PC-9 (cell line): ENCODE measurements around the gene MKS1. TPM values are rescaled to one million over a fixed set of nuclear protein-coding genes. Genes with fewer than 3 reads are reported as not detected.
A peak's percentile ranks its signal among the peaks of the same experiment; 100 is the strongest.

Source experiments
- BruUV-seq: library from RNA; stranded (reverse); fragments of 400-500 nt; replicated peaks from 2 replicates; lab custom pipeline; 2021; lab: Mats Ljungman, UMichigan
- CTCF ChIA-PET: fragments of 300-600 bp; sonication (Branson Sonifier 250); formaldehyde crosslinking; loops from one replicate; lab custom pipeline; 2022; ENCODE audit warnings: antibody characterized with exemption; lab: Charles Lee
- POLR2A ChIA-PET: fragments of 300-600 bp; sonication (Branson Sonifier 250); formaldehyde crosslinking; loops from one replicate; lab custom pipeline; 2022; ENCODE audit warnings: antibody characterized with exemption; ENCODE audit not compliant: unreplicated experiment; lab: Charles Lee
- DNase-seq, 2 experiments: peaks; one replicate each; pipeline versions ENCODE4 v3.0.0 to v3.0.0-alpha.2; 2015 to 2022; ENCODE audit warnings: mixed read lengths in 1 of 2
- H2AFZ ChIP-seq: fragments of 200-600 bp; sonication (generic); 2 replicates; pipeline ENCODE4 v1.8.1; 2017; ENCODE audit warnings: antibody characterized with exemption
- H3F3A ChIP-seq: fragments of 200-600 bp; sonication (generic); 2 replicates; pipeline ENCODE4 v1.8.1; 2017; ENCODE audit warnings: antibody characterized with exemption, mild to moderate bottlenecking, low read depth; ENCODE audit not compliant: insufficient read depth
- H3K27ac ChIP-seq: fragments of 200-600 bp; sonication (generic); 2 replicates; pipeline ENCODE4 v1.6.1; 2016; ENCODE audit warnings: mixed run types
- H3K27me3 ChIP-seq: fragments of 200-600 bp; sonication (generic); 2 replicates; pipeline ENCODE4 v1.6.1; 2016; ENCODE audit warnings: low read depth, mixed run types; ENCODE audit not compliant: insufficient read depth
- H3K36me3 ChIP-seq: fragments of 200-600 bp; sonication (generic); 2 replicates; pipeline ENCODE4 v1.6.1; 2016; ENCODE audit warnings: low read depth, mixed run types
- H3K4me1 ChIP-seq: fragments of 200-600 bp; sonication (generic); replicated peaks from 2 replicates; pipeline ENCODE4 v1.6.1; 2016; ENCODE audit warnings: mixed run types; ENCODE audit not compliant: insufficient read depth
- H3K4me2 ChIP-seq: fragments of 200-600 bp; sonication (generic); 2 replicates; pipeline ENCODE4 v1.6.1; 2017; ENCODE audit warnings: mixed run types
- H3K4me3 ChIP-seq: fragments of 200-600 bp; sonication (generic); 2 replicates; pipeline ENCODE4 v1.6.1; 2016; ENCODE audit warnings: mixed run types
- H3K79me2 ChIP-seq: fragments of 200-600 bp; sonication (generic); 2 replicates; pipeline ENCODE4 v1.6.1; 2017; ENCODE audit warnings: low read depth, mixed run types
- H3K9me2 ChIP-seq: fragments of 200-600 bp; sonication (generic); 2 replicates; pipeline ENCODE4 v1.8.1; 2017; ENCODE audit warnings: mild to moderate bottlenecking; ENCODE audit not compliant: insufficient read depth
- H3K9me3 ChIP-seq: fragments of 200-600 bp; sonication (generic); 2 replicates; pipeline ENCODE4 v1.8.1; 2016; ENCODE audit warnings: low read depth; ENCODE audit not compliant: insufficient read depth
- H4K20me1 ChIP-seq: fragments of 200-600 bp; sonication (generic); 2 replicates; pipeline ENCODE4 v1.8.1; 2017; ENCODE audit not compliant: insufficient read depth
- EZH2 ChIP-seq: fragments of 200-600 bp; sonication (generic); IDR thresholded peaks from 2 replicates; pipeline ENCODE4 v1.8.0; 2017; ENCODE audit warnings: antibody characterized with exemption, low read depth
- intact Hi-C: fragments of 100-400 bp; cut with micrococcal nuclease; formaldehyde crosslinking; loops from one replicate; pipeline ENCODE4 v1.10.0; 2022; ENCODE audit not compliant: unreplicated experiment
- total RNA-seq: library from RNA; stranded (reverse); gene quantifications from 2 replicates; pipeline ENCODE4 v1.2.3, GENCODE V29; 2021
- TF ChIP-seq, protein P1 (sequence below): fragments of 200-600 bp; sonication (generic); conservative IDR thresholded peaks from 2 replicates; pipeline ENCODE4 v1.6.1; 2017; ENCODE audit warnings: mixed run types, antibody characterized with exemption, mild to moderate bottlenecking, moderate library complexity

MKS1 gene
- total RNA-seq, 1 experiment from 2014 or later = 28.6 TPM

DNA sequence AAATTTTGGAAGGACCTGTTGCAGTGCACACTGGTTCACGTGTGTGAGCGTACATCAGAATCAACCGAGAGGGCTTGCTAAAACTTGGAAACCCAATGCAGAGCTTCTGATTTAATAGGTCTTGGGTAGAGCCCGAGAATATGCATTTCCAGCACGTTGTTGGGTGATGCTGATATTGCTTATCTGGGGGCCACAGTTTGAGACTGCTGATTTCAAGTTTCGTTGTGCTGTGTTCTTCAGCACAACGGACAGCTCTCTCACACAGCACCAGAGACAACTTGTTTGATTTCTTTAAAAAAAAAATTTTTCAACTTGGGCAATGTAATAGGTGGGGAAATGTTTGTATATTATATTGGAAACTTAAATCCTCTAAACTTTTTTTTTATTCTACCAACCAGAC lies 42.9 kb downstream of the MKS1 start:
- H3K4me3 ChIP-seq = no peak overlapping the region
- intact Hi-C loops = no loop called here
- no peaks in the 10 kb centered on the region for H4K20me1 ChIP-seq
- no peaks in the 10 kb centered on the region for H3K9me2 ChIP-seq
- no peaks in the 10 kb centered on the region for H3K9me3 ChIP-seq
- H3K27me3 ChIP-seq = peaks cover 80% of the 10 kb centered on the region
- no peaks in the 10 kb centered on the region for H3K79me2 ChIP-seq
- H3K4me1 ChIP-seq = no peaks in the 10 kb centered on the region
- H3K4me2 ChIP-seq = no peak overlapping the region
- POLR2A ChIA-PET = no interaction called here
- no peak overlapping the region for H2AFZ ChIP-seq
- no peaks in the 10 kb centered on the region for H3F3A ChIP-seq
- DNase-seq = peak in 1 of 2 experiments; percentile 23
- H3K27ac ChIP-seq = no peak overlapping the region
- no TSS peak for BruUV-seq
- CTCF ChIA-PET = no interaction called here
- no peak for TF ChIP-seq EZH2
- H3K36me3 ChIP-seq = no peaks in the 10 kb centered on the region

- H3K36me3 ChIP-seq = no peaks in the 10 kb centered on the region
- H3K79me2 ChIP-seq = no peaks in the 10 kb centered on the region
- POLR2A ChIA-PET = no interaction called here
- H3K27ac ChIP-seq = no peak overlapping the region
- H3K9me2 ChIP-seq = no peaks in the 10 kb centered on the region
- intact Hi-C loops = no loop called here
- H3K4me3 ChIP-seq = no peak overlapping the region
- no peak for DNase-seq
- CTCF ChIA-PET = no interaction called here
- H3K27me3 ChIP-seq = peaks cover 79% of the 10 kb centered on the region
- no peaks in the 10 kb centered on the region for H3F3A ChIP-seq
- BruUV-seq = no TSS peak
- no peak overlapping the region for H2AFZ ChIP-seq
- no peak overlapping the region for H3K4me2 ChIP-seq
- H4K20me1 ChIP-seq = no peaks in the 10 kb centered on the region
- no peaks in the 10 kb centered on the region for H3K4me1 ChIP-seq
- H3K9me3 ChIP-seq = no peaks in the 10 kb centered on the region
- TF ChIP-seq EZH2 = no peak
- TF ChIP-seq, protein P1, sequence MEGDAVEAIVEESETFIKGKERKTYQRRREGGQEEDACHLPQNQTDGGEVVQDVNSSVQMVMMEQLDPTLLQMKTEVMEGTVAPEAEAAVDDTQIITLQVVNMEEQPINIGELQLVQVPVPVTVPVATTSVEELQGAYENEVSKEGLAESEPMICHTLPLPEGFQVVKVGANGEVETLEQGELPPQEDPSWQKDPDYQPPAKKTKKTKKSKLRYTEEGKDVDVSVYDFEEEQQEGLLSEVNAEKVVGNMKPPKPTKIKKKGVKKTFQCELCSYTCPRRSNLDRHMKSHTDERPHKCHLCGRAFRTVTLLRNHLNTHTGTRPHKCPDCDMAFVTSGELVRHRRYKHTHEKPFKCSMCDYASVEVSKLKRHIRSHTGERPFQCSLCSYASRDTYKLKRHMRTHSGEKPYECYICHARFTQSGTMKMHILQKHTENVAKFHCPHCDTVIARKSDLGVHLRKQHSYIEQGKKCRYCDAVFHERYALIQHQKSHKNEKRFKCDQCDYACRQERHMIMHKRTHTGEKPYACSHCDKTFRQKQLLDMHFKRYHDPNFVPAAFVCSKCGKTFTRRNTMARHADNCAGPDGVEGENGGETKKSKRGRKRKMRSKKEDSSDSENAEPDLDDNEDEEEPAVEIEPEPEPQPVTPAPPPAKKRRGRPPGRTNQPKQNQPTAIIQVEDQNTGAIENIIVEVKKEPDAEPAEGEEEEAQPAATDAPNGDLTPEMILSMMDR = no peak
Observed at GRCh38 chr17:58174871-58175270, 44.2 kb downstream of the MKS1 start.

DNA sequence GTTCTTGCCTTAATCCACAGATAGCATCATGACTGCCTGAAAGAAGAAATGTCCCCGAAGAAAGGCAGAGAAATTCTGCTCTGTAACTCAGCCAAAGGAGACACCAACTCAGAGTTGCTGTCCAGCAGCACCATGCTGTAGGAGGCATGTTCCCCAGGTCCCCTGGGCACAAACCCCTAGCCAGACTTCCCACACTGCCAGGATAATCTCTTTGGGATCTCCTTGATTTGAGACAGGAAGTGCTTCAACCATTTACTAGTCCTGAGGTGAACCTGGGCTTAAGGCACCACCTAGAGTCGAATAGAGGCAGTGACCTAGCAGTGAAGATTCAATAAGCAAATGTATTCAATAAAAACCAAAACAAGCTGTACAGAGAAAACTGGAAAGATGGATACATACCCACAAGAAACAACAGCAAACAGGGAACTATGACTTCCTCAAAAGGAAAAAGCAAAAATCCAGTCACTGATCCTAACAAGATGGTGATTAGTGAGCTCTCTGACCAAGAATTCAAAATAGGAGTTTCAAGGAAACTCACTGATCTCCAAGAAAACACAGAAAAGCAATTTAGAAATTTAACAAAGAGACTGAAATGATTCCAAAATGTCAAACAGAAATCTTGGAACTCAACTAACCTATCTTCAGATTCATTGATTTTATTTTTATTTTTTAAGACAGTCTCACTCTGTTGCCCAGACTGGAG lies 46.5 kb downstream of the MKS1 start:
- no peak overlapping the region for H3K27ac ChIP-seq
- no TSS peak for BruUV-seq
- intact Hi-C loops = no loop called here
- peak in 1 of 2 experiments; percentile 49 for DNase-seq
- no peak overlapping the region for H3K4me3 ChIP-seq
- H3K27me3 ChIP-seq = peaks cover 79% of the 10 kb centered on the region
- POLR2A ChIA-PET = no interaction called here
- CTCF ChIA-PET = interaction anchor here (0.7 kb wide), 1 partner anchor 548 kb away, joined by 3 read pairs; no protein-coding TSS in a partner anchor
- TF ChIP-seq, protein P1 = peak; percentile 74
- no peak for TF ChIP-seq EZH2
- H3F3A ChIP-seq = no peaks in the 10 kb centered on the region
- no peaks in the 10 kb centered on the region for H4K20me1 ChIP-seq
- no peak overlapping the region for H2AFZ ChIP-seq
- no peak overlapping the region for H3K4me2 ChIP-seq
- H3K4me1 ChIP-seq = no peaks in the 10 kb centered on the region
- no peaks in the 10 kb centered on the region for H3K9me3 ChIP-seq
- H3K9me2 ChIP-seq = no peaks in the 10 kb centered on the region
- H3K79me2 ChIP-seq = no peaks in the 10 kb centered on the region
- H3K36me3 ChIP-seq = no peaks in the 10 kb centered on the region
